Measurements from ENCODE around the gene MGMT.

DNA sequence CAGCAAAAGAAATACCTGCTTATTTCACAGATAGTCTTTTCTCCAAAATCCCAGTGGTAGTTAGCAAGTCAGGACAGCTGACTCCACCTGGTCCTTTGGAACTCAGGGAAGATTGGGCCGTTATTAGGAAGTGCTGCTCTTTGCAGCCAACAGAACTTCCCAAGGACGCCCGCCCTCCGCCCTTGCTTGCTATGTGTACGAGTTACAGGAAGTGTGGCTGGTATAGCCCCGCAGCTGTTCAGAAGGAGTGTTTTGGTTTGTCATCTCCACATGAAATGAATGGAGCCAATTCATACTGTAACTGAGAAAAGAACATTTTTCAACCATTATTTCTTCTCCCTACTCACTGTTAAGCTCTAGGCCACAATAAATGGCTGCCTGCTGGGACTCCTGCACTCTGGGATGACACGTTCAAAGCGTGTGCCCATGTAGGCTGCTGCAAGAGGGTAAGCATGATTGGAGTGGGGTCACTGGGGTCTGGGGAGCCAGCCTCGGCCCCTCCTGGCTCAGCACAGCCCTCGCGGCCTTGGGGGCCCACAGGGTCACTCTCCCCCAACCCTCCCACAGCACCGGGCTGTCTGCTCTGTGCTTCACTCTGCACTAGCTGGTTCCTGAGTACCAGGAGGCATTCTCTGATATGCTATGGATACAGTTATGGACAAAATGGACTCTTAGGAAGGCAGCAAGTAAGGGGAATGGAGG lies 253.0 kb downstream of the MGMT start:
- TF ChIP-seq, protein P1, sequence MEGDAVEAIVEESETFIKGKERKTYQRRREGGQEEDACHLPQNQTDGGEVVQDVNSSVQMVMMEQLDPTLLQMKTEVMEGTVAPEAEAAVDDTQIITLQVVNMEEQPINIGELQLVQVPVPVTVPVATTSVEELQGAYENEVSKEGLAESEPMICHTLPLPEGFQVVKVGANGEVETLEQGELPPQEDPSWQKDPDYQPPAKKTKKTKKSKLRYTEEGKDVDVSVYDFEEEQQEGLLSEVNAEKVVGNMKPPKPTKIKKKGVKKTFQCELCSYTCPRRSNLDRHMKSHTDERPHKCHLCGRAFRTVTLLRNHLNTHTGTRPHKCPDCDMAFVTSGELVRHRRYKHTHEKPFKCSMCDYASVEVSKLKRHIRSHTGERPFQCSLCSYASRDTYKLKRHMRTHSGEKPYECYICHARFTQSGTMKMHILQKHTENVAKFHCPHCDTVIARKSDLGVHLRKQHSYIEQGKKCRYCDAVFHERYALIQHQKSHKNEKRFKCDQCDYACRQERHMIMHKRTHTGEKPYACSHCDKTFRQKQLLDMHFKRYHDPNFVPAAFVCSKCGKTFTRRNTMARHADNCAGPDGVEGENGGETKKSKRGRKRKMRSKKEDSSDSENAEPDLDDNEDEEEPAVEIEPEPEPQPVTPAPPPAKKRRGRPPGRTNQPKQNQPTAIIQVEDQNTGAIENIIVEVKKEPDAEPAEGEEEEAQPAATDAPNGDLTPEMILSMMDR (conservative IDR thresholded peaks at IDR 0.05 in 1 of 2, IDR thresholded peaks at IDR 0.05 in 1 of 2; ENCODE audit: low read depth in 1 of 2, low read length in 2 of 2): no peak
- TF ChIP-seq EZH2 (IDR thresholded peaks at IDR 0.05; ENCODE audit: low read length, missing control alignments): no peak

Data from fibroblast of lung (primary cell).